Right lobe of liver (tissue), 6 donors: ENCODE data around the gene FAAP20. TPM values are rescaled to one million over a fixed set of nuclear protein-coding genes. Genes with fewer than 3 reads are reported as not detected.

Experiments
- ATAC-seq, 4 donors: fragments of 200-7000 bp; cut with Tn5 transposase; one replicate each; pipeline ENCODE4 v1.9.1; 2020; ENCODE audit warnings: mild to moderate bottlenecking in 4 of 4, moderate library complexity in 4 of 4
- DNase-seq, 3 donors: peaks; one replicate each; pipeline ENCODE4 v3.0.0-alpha.2; 2020
- H3K27ac ChIP-seq, 3 donors: fragments of 200-600 bp; one replicate each; pipeline ENCODE4 v1.8.0; 2022
- H3K27me3 ChIP-seq, 2 donors: fragments of 200-600 bp; one replicate each; pipeline ENCODE4 v1.8.0; 2022
- H3K36me3 ChIP-seq, 4 donors: fragments of 200-600 bp; sonication (generic) in 1 of 4; one replicate each; pipeline versions ENCODE4 v1.5.1 to v1.8.0; 2017 to 2022; ENCODE audit warnings: control low read depth in 1 of 4
- H3K4me1 ChIP-seq, 4 donors: fragments of 200-600 bp; sonication (generic) in 1 of 4; one replicate each; pipeline versions ENCODE4 v1.5.1 to v1.8.0; 2017 to 2022; ENCODE audit warnings: control low read depth in 1 of 4
- H3K4me3 ChIP-seq, 3 donors: fragments of 200-600 bp; one replicate each; pipeline ENCODE4 v1.8.0; 2022
- H3K9me3 ChIP-seq, 4 donors: fragments of 200-600 bp; sonication (generic) in 1 of 4; one replicate each; pipeline versions ENCODE4 v1.5.1 to v1.8.0; 2017 to 2022; ENCODE audit warnings: control low read depth in 1 of 4
- POLR2A ChIP-seq: fragments of 450-650 bp; IDR thresholded peaks from one replicate; pipeline ENCODE4 v1.6.1; 2017; ENCODE audit warnings: antibody characterized with exemption, mild to moderate bottlenecking
- WGBS: methylation state at CpG from one replicate; pipeline ENCODE4 v1.1.6; 2018; ENCODE audit warnings: low coverage, low lambda C conversion rate; ENCODE audit not compliant: insufficient coverage; ENCODE audit errors: missing lambda C conversion rate; 5-methylcytosine and 5-hydroxymethylcytosine counted together
- intact Hi-C, 2 donors: fragments of 100-400 bp; cut with DNase I; formaldehyde crosslinking; loops; one replicate each; pipeline versions ENCODE4 v1.11.2 to v1.14.1; 2022
- total RNA-seq, 6 experiments: library from RNA; depleted of rRNA in 2 of 6; stranded (reverse); fragments of >200 nt in 2 of 6; fragmentation: NEBNext Ultra II Directional in 3 of 6; extraction: Animal tissue kit (Norgen Biotek cat#: 25700) in 3 of 6; gene quantifications; one replicate each; pipeline versions ENCODE4 v1.1.0 to v1.2.4, GENCODE V29; 2016 to 2023
- TF ChIP-seq, protein P1 (sequence below), 4 donors: fragments of 200-600 bp in 3 of 4; fragments of 450-650 bp in 1 of 4; IDR thresholded peaks; one replicate each; pipeline versions ENCODE4 v1.5.1 to v1.8.0; 2016 to 2022; ENCODE audit warnings: antibody characterized with exemption in 4 of 4, mild to moderate bottlenecking in 2 of 4
- donor health status: DM: no; HTN: yes; CAD: no.
- donor health status: DM: no; HTN: no; CAD: no.
- donor health status: DM: no; HTN: no; CAD: no.
- donor health status: DM: no; HTN: yes; CAD: no.
- donor health status: DM: no; HTN: yes; CAD: no.

FAAP20 gene
- total RNA-seq, 6 experiments from 2014 or later = 18.9 to 26.0 (median 24.4) TPM

DNA sequence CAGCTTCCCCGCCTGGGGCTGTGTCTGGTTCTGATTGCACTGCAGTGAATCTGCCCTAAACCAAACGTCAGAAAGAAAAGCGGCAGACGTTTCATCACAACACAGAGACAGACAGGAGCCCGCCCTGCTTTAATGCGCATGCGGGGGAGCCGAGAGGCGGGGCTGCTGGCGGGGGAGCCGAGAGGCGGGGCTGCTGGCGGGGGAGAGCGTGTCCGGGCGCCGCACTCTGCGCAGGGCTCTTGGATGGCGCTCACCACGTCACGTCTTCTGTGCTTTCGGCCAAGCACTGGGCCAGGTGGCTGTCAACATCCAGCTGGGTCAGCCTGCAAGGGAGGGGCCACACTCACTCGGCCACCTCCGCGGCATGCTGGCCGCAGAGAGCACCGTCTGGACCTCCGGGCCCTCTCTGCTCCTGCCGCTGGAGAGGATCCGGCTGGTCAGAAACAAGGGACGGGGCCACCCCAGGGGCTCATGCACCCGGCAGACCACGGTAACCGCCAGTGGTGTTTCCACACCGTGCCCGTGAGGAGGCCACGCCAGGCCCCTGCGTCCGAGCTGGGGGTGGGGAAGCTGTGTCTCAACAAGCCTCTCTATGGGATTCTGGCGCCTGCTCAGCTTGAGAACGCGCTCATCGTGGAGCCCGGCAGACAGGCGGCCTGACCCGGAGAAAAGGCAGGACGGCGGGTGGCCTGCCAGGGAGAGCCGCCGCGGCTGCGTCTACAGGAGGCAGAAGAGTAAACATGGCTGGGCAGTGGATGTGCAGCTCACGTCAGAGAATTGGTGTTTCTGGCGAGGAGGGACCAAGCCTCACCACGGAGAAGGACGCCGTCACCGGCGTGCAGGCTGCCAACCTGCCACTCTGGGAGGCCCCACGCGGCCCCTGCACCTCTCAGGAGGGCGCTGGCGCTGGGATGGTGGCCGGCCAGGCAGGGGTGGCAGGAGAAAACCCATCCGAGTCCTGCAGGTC, 4.8 kb downstream of the FAAP20 start:
- peak overlapping the region; percentile 81 to 99 (median 92) for H3K27ac ChIP-seq
- DNase-seq (peak; percentile 98), ATAC-seq (peak; percentile 92 to 94 (median 94))
- TF ChIP-seq POLR2A = peak; percentile 87
- TF ChIP-seq, protein P1, sequence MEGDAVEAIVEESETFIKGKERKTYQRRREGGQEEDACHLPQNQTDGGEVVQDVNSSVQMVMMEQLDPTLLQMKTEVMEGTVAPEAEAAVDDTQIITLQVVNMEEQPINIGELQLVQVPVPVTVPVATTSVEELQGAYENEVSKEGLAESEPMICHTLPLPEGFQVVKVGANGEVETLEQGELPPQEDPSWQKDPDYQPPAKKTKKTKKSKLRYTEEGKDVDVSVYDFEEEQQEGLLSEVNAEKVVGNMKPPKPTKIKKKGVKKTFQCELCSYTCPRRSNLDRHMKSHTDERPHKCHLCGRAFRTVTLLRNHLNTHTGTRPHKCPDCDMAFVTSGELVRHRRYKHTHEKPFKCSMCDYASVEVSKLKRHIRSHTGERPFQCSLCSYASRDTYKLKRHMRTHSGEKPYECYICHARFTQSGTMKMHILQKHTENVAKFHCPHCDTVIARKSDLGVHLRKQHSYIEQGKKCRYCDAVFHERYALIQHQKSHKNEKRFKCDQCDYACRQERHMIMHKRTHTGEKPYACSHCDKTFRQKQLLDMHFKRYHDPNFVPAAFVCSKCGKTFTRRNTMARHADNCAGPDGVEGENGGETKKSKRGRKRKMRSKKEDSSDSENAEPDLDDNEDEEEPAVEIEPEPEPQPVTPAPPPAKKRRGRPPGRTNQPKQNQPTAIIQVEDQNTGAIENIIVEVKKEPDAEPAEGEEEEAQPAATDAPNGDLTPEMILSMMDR (IDR thresholded peaks at IDR 0.05) = no peak
- peaks cover 0 to 31% (median 7%) of the 10 kb centered on the region in 4 donors for H3K4me1 ChIP-seq
- peak overlapping the region; percentile 57 to 72 (median 64) for H3K4me3 ChIP-seq
- no peaks in the 10 kb centered on the region for H3K27me3 ChIP-seq
- H3K36me3 ChIP-seq = no peaks in the 10 kb centered on the region
- H3K9me3 ChIP-seq = no peaks in the 10 kb centered on the region
- intact Hi-C loops = no loop called here
- WGBS = 10% methylated on average over 6 of the region's 65 CpGs

DNA sequence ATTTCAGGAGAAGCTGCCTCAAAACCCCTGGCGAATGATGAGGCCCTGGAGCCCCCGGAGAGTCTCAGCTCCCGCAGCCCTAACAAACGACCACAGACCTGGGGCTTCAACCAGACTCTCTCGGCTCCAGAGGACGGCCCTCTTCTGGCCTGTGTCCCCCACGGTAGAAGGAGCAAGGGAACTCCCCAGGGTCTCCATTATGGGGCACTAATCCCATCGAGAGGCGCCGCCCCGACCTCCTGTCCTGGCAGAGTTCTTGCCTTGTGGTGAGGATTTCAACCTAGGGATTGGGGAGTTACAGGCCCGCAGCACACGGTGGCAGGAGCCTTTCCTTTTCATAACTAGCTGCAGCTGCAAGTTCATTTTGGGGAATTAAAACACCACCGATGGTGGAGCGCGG, 6.2 kb downstream of the FAAP20 start:
- TF ChIP-seq, protein P1 (IDR thresholded peaks at IDR 0.05) = no peak
- TF ChIP-seq POLR2A = no peak
- no peak overlapping the region for H3K4me3 ChIP-seq
- intact Hi-C loops = no loop called here
- no peaks in the 10 kb centered on the region for H3K9me3 ChIP-seq
- peaks cover 0 to 24% (median 7%) of the 10 kb centered on the region in 4 donors for H3K4me1 ChIP-seq
- H3K36me3 ChIP-seq = no peaks in the 10 kb centered on the region
- H3K27ac ChIP-seq = no peak overlapping the region
- 100% methylated on average over 5 of the region's 16 CpGs for WGBS
- DNase-seq (no peak), ATAC-seq (no peak)
- no peaks in the 10 kb centered on the region for H3K27me3 ChIP-seq

- no peak for ATAC-seq
- Histone ChIP-seq H3K4me1 (peaks cover 0 to 21% (median 7%) of the 10 kb centered on the region in 4 donors), H3K4me3 (no peak overlapping the region), H3K9me3 (no peaks in the 10 kb centered on the region), H3K36me3 (no peaks in the 10 kb centered on the region), H3K27me3 (no peaks in the 10 kb centered on the region), H3K27ac (no peak overlapping the region)
- intact Hi-C loops = no loop called here
- TF ChIP-seq, protein P1 (IDR thresholded peaks at IDR 0.05) = no peak
- no peak for TF ChIP-seq POLR2A
- DNase-seq = no peak
- WGBS = 81% methylated on average over 2 of the region's 13 CpGs
Observed at GRCh38 chr1:2187619-2188018, 7.0 kb downstream of the FAAP20 start.

DNA sequence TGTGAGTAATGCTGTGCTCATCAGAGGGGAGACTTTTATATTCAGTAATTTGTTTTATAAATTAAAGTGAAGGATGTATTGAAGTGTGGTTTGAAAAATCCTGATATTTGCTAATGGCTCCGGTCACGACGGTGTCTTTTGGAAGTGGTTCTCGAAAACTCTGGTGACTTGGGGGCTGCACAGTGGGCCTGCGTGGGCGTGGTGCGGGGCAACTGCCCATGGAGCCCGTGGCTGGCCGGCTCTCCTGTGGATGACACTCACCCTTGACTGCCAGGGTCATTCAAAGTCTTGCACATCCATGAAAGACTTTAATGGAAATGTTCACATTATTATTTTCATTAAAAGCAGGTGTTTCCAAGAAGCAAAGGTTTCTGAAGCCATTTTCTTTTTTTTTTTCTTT, 7.7 kb downstream of the FAAP20 start:
- TF ChIP-seq POLR2A = no peak
- TF ChIP-seq, protein P1 (IDR thresholded peaks at IDR 0.05) = no peak
- H3K36me3 ChIP-seq = no peaks in the 10 kb centered on the region
- ATAC-seq = no peak
- no peaks in the 10 kb centered on the region for H3K27me3 ChIP-seq
- no peak overlapping the region for H3K27ac ChIP-seq
- WGBS = 67% methylated on average over 1 of the region's 9 CpGs
- H3K9me3 ChIP-seq = no peaks in the 10 kb centered on the region
- no peak overlapping the region for H3K4me3 ChIP-seq
- peaks cover 0 to 20% (median 7%) of the 10 kb centered on the region in 4 donors for H3K4me1 ChIP-seq
- intact Hi-C loops = no loop called here
- DNase-seq = no peak
